Measurements from ENCODE around the gene CXXC5.

- no peak for TF ChIP-seq CTCF (conservative IDR thresholded peaks at IDR 0.05 in 1 of 2, IDR thresholded peaks at IDR 0.05 in 1 of 2; ENCODE audit: low read depth in 1 of 2, low read length in 2 of 2)
- no peak for TF ChIP-seq EZH2 (IDR thresholded peaks at IDR 0.05; ENCODE audit: low read length, missing control alignments)
Observed at GRCh38 chr5:139700711-139701055, 52.5 kb downstream of the CXXC5 start.
